Lower lobe of right lung (tissue), 2 donors: ENCODE data around the gene PRRC1. TPM values are rescaled to one million over a fixed set of nuclear protein-coding genes. Genes with fewer than 3 reads are reported as not detected.

Experiments
- ATAC-seq, 2 donors: fragments of 200-7000 bp; cut with Tn5 transposase; one replicate each; pipeline ENCODE4 v1.9.1; 2020 to 2022; ENCODE audit warnings: mild to moderate bottlenecking in 2 of 2, moderate library complexity in 2 of 2
- DNase-seq: peaks from one replicate; pipeline ENCODE4 v3.0.0-alpha.2; 2020
- H3K27ac ChIP-seq: fragments of 200-600 bp; one replicate; pipeline ENCODE4 v1.8.0; 2022
- H3K27me3 ChIP-seq: fragments of 200-600 bp; one replicate; pipeline ENCODE4 v1.8.0; 2022; ENCODE audit warnings: low read depth
- H3K36me3 ChIP-seq: fragments of 200-600 bp; one replicate; pipeline ENCODE4 v1.8.0; 2022; ENCODE audit warnings: mild to moderate bottlenecking
- H3K4me1 ChIP-seq: fragments of 200-600 bp; one replicate; pipeline ENCODE4 v1.8.0; 2022
- H3K4me3 ChIP-seq: fragments of 200-600 bp; one replicate; pipeline ENCODE4 v1.8.0; 2022; ENCODE audit warnings: mild to moderate bottlenecking
- H3K9me3 ChIP-seq: fragments of 200-600 bp; one replicate; pipeline ENCODE4 v1.8.0; 2022
- CTCF ChIP-seq: fragments of 200-600 bp; IDR thresholded peaks from one replicate; pipeline ENCODE4 v1.8.0; 2022; ENCODE audit warnings: antibody characterized with exemption, mild to moderate bottlenecking
- intact Hi-C: fragments of 100-400 bp; cut with DNase I; formaldehyde crosslinking; loops from one replicate; pipeline ENCODE4 v1.11.0; 2022
- long read RNA-seq: library from polyadenylated mRNA; unstranded; transcript quantifications from one replicate; pipeline ENCODE4 v2.0.0, GENCODE V29; 2021
- total RNA-seq: library from RNA; stranded (reverse); fragmentation: NEBNext Ultra II Directional; extraction: Animal tissue kit (Norgen Biotek cat#: 25700); gene quantifications from one replicate; pipeline ENCODE4 v1.2.1, GENCODE V29; 2021
- donor health status: DM: no; HTN: yes; CAD: no; lungs with severe emphysema.

PRRC1 gene
- 49.7 TPM for total RNA-seq
- long read RNA-seq, full-length matches to known transcripts, result 22 of 38 reads
- long read RNA-seq, partial matches to known transcripts, result 9 of 38 reads
- long read RNA-seq, other reads (novel, unspliced or antisense), result 7 of 38 reads

GRCh38 chr5:127517480-127518318 is at the start of gene PRRC1:
Gene PRRC1, plus strand, starts transcription at chr5:127517640. Its CDS starts 5,840 bp downstream, at chr5:127523480.
- no peaks in the 10 kb centered on the region for H3K27me3 ChIP-seq
- no peak for TF ChIP-seq CTCF
- peak within 1 kb of the TSS; percentile 91 for H3K4me3 ChIP-seq
- peaks cover 23% of the 10 kb centered on the region for H3K4me1 ChIP-seq
- intact Hi-C loops, result no loop called here
- peak within 1 kb of the TSS; percentile 86 for H3K27ac ChIP-seq
- peak; percentile 98 to 99 for ATAC-seq
- DNase-seq, result peak; percentile 89
- peaks cover 4% of the 10 kb centered on the region for H3K36me3 ChIP-seq
- H3K9me3 ChIP-seq, result peaks cover 9% of the 10 kb centered on the region

GRCh38 chr5:127471211-127471610 is 46.2 kb upstream of the PRRC1 start:
- ATAC-seq (no peak), DNase-seq (no peak)
- intact Hi-C loops, result no loop called here
- H3K9me3 ChIP-seq, result no peaks in the 10 kb centered on the region
- no peaks in the 10 kb centered on the region for H3K36me3 ChIP-seq
- no peak overlapping the region for H3K4me3 ChIP-seq
- H3K27me3 ChIP-seq, result no peaks in the 10 kb centered on the region
- no peaks in the 10 kb centered on the region for H3K4me1 ChIP-seq
- no peak overlapping the region for H3K27ac ChIP-seq
- TF ChIP-seq CTCF, result no peak

- ATAC-seq (no peak), DNase-seq (no peak)
- no peak for TF ChIP-seq CTCF
- Histone ChIP-seq H3K36me3 (no peaks in the 10 kb centered on the region), H3K9me3 (no peaks in the 10 kb centered on the region), H3K27me3 (peaks cover 5% of the 10 kb centered on the region), H3K4me1 (no peaks in the 10 kb centered on the region), H3K27ac (no peak overlapping the region), H3K4me3 (no peak overlapping the region)
- intact Hi-C loops, result no loop called here
Measured at GRCh38 chr5:127472700-127473099, 44.7 kb upstream of the PRRC1 start.

GRCh38 chr5:127486471-127486870 is 31.0 kb upstream of the PRRC1 start:
- Histone ChIP-seq H3K4me3 (no peak overlapping the region), H3K4me1 (no peaks in the 10 kb centered on the region), H3K36me3 (no peaks in the 10 kb centered on the region), H3K27ac (no peak overlapping the region), H3K27me3 (no peaks in the 10 kb centered on the region), H3K9me3 (no peaks in the 10 kb centered on the region)
- DNase-seq (no peak), ATAC-seq (no peak)
- TF ChIP-seq CTCF, result no peak
- intact Hi-C loops, result no loop called here

- Histone ChIP-seq H3K9me3 (no peaks in the 10 kb centered on the region), H3K27ac (no peak overlapping the region), H3K27me3 (peaks cover 4% of the 10 kb centered on the region), H3K4me3 (no peak overlapping the region), H3K4me1 (no peaks in the 10 kb centered on the region), H3K36me3 (no peaks in the 10 kb centered on the region)
- intact Hi-C loops, result no loop called here
- peak in 1 of 2 donors; percentile 44 for ATAC-seq
- peak; percentile 54 for TF ChIP-seq CTCF
- no peak for DNase-seq
Measured at GRCh38 chr5:127492854-127493738, 24.3 kb upstream of the PRRC1 start.
